Activated T-helper 2 cell treated with anti-CD3 and anti-CD28 coated beads, Interferon-gamma antibody, Interleukin-2, Interleukin-4, amounts not matched to agents 10 μg/mL and 5 μg/mL and 100 μg/mL, durations not matched to agents 14 hours and 24 hours and 36 hours (primary cell): ENCODE measurements around the gene TTYH3. TPM values are rescaled to one million over a fixed set of nuclear protein-coding genes. Genes with fewer than 3 reads are reported as not detected.
"Not testable (repeated sequence)": the region's sequence is repeated elsewhere in the genome, so short reads cannot be mapped to it uniquely, and the experiment has no call there.

Source experiments
- DNase-seq: peaks from one replicate; pipeline ENCODE4 v3.0.0; 2021; ENCODE audit warnings: low spot score
- H3K27ac Mint-ChIP-seq: one replicate; pipeline ENCODE4 v1.8.0; 2021; ENCODE audit warnings: mixed read lengths
- H3K27me3 Mint-ChIP-seq: one replicate; pipeline ENCODE4 v1.8.0; 2021; ENCODE audit warnings: low read depth, mixed read lengths
- H3K36me3 Mint-ChIP-seq: one replicate; pipeline ENCODE4 v1.8.0; 2021; ENCODE audit warnings: low read depth, mixed read lengths
- H3K4me1 Mint-ChIP-seq: one replicate; pipeline ENCODE4 v1.8.0; 2021; ENCODE audit warnings: low read depth, mixed read lengths
- H3K4me3 Mint-ChIP-seq: one replicate; pipeline ENCODE4 v1.8.0; 2021; ENCODE audit warnings: low read depth, mild to moderate bottlenecking, moderate library complexity, mixed read lengths
- H3K9me3 Mint-ChIP-seq: one replicate; pipeline ENCODE4 v1.8.0; 2021; ENCODE audit warnings: mixed read lengths
- intact Hi-C: fragments of 100-400 bp; cut with micrococcal nuclease; formaldehyde crosslinking; loops from one replicate; pipeline ENCODE4 v1.15.1; 2023
- total RNA-seq: library from RNA; stranded (reverse); gene quantifications from 2 replicates; pipeline ENCODE4 v1.2.3, GENCODE V29; 2022

Gene TTYH3, protein sequence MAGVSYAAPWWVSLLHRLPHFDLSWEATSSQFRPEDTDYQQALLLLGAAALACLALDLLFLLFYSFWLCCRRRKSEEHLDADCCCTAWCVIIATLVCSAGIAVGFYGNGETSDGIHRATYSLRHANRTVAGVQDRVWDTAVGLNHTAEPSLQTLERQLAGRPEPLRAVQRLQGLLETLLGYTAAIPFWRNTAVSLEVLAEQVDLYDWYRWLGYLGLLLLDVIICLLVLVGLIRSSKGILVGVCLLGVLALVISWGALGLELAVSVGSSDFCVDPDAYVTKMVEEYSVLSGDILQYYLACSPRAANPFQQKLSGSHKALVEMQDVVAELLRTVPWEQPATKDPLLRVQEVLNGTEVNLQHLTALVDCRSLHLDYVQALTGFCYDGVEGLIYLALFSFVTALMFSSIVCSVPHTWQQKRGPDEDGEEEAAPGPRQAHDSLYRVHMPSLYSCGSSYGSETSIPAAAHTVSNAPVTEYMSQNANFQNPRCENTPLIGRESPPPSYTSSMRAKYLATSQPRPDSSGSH
- 48.7 and 53.6 TPM in 2 replicates for total RNA-seq

GRCh38 chr7:2631946-2632732 lies at the start of gene TTYH3:
Gene TTYH3, plus strand, starts transcription at chr7:2631986. Its CDS starts 170 bp downstream, at chr7:2632156.
- DNase-seq, result no peak
- intact Hi-C loops, result loop anchor here (2.0 to 5.0 kb wide), 2 partner anchors 75 to 101 kb away; partner anchors contain the start of genes BRAT1 and IQCE
- Mint-ChIP-seq H3K27me3 (no peaks in the 10 kb centered on the region), H3K27ac (peak within 1 kb of the TSS; percentile 93), H3K4me1 (peaks cover 13% of the 10 kb centered on the region), H3K9me3 (no peaks in the 10 kb centered on the region), H3K4me3 (peak within 1 kb of the TSS; percentile 97), H3K36me3 (no peaks in the 10 kb centered on the region)

DNA sequence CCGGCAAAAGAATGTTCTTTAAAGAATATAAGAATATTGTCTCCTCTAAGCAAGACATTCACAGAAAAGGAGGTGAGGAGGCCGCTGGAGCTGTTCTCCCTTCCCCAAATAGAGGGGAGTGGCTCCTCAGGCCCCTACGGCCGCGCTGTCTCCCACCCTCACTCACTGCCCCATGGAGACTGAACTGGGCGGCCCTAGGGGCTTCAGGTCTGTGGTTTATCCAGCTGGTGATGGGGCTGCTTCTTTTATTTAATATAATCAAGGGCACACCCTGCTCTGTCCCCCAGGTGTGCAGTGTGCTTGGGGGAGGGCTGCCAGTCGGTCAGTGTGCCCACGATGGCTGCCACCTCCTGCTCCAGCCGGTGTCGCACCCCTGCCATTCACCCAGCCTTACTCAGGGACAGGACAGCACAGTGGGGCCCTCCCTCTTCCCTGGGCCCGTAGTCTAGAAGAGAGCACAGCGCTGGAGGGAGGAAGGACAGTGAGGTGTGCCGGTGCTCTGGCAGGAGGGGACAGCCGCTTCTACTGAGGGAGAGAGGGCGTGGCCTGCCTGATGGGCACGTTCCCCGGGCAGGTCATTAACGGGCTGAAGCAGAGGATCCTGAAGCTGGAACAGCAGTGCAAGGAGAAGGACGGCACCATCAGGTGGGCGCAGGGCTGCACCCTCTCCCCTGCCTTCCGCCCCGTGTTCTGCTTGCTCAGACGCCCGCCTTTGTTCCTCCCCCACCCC lies 49.6 kb upstream of the TTYH3 start:
- intact Hi-C loops, result no loop called here

GRCh38 chr7:2583798-2584580 lies 47.8 kb upstream of the TTYH3 start:
- H3K4me3 Mint-ChIP-seq, result no peak overlapping the region
- no peak for DNase-seq
- intact Hi-C loops, result no loop called here
- no peaks in the 10 kb centered on the region for H3K27me3 Mint-ChIP-seq
- no peaks in the 10 kb centered on the region for H3K4me1 Mint-ChIP-seq
- no peak overlapping the region for H3K27ac Mint-ChIP-seq
- H3K36me3 Mint-ChIP-seq, result no peaks in the 10 kb centered on the region
- H3K9me3 Mint-ChIP-seq, result no peaks in the 10 kb centered on the region

More for the DNA sequence above, 49.6 kb upstream of the TTYH3 start:
- no peak for DNase-seq
- no peaks in the 10 kb centered on the region for H3K36me3 Mint-ChIP-seq
- H3K27me3 Mint-ChIP-seq, result no peaks in the 10 kb centered on the region
- no peak overlapping the region for H3K27ac Mint-ChIP-seq
- no peaks in the 10 kb centered on the region for H3K9me3 Mint-ChIP-seq
- H3K4me3 Mint-ChIP-seq, result no peak overlapping the region
- H3K4me1 Mint-ChIP-seq, result no peaks in the 10 kb centered on the region

- Mint-ChIP-seq H3K27ac (no peak overlapping the region), H3K4me3 (no peak overlapping the region), H3K36me3 (no peaks in the 10 kb centered on the region), H3K27me3 (no peaks in the 10 kb centered on the region), H3K9me3 (no peaks in the 10 kb centered on the region), H3K4me1 (no peaks in the 10 kb centered on the region)
- intact Hi-C loops, result no loop called here
- no peak for DNase-seq
These were observed 46.3 kb upstream of the TTYH3 start for GRCh38 chr7:2585446-2585845.

DNA sequence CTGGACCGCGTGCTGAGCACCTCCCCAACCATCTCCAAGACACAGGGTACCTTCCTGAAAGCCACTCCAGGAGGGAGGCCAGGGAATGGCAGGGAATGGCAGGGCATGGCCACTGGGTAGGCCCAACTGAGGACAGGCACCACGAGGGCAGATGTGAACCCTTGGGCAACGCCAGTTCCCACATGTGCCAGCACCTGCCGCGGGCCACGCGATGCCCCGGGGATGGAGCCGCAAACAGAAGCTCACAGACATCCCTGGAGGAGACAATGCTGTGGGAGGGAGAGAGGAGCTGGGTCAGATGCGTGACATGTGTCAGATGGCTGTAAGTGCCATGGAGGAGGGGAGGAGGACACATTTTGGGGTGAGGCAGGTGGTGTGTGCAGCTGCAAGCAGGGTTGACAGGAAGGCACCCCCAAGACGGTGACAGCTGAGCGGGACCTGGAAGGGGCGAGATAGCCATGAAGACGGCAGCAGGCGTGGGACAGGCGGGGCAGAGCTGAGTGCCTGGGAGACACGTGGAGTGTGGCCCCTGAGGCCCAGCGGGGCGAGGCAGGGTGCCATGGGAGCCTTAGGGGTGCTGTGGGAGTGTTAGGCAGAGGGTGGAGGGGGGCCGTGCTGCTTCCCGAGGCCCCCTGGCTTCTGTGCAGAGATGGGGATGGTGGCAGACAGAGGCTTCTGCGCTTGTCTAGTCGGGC lies 45.3 kb upstream of the TTYH3 start:
- Mint-ChIP-seq H3K4me3 (no peak overlapping the region), H3K36me3 (no peaks in the 10 kb centered on the region), H3K9me3 (no peaks in the 10 kb centered on the region), H3K4me1 (no peaks in the 10 kb centered on the region), H3K27me3 (no peaks in the 10 kb centered on the region), H3K27ac (no peak overlapping the region)
- DNase-seq, result no peak
- intact Hi-C loops, result no loop called here

DNA sequence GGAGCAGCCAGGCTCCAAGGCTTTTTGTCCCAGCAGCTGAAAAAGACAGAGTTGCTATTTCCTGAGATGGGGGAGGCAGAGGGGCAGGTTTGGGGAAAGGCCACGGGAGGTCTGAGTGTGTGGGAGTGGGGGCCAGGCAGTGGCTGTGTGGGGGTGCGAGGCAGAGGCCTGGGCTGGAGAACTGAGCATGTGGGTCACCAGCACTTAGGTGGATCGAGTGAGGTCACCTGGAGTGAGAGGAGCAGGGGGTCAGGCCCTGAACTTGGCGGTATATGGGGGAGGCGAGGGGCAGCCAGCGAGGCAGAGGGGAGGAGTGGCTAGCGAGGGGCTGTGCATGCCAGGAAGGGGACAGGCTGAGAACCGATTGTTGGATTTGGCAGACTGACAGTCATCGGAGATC lies 44.7 kb upstream of the TTYH3 start:
- Mint-ChIP-seq H3K9me3 (no peaks in the 10 kb centered on the region), H3K4me1 (no peaks in the 10 kb centered on the region), H3K4me3 (no peak overlapping the region), H3K27me3 (no peaks in the 10 kb centered on the region), H3K36me3 (no peaks in the 10 kb centered on the region), H3K27ac (no peak overlapping the region)
- intact Hi-C loops, result no loop called here
- no peak for DNase-seq

DNA sequence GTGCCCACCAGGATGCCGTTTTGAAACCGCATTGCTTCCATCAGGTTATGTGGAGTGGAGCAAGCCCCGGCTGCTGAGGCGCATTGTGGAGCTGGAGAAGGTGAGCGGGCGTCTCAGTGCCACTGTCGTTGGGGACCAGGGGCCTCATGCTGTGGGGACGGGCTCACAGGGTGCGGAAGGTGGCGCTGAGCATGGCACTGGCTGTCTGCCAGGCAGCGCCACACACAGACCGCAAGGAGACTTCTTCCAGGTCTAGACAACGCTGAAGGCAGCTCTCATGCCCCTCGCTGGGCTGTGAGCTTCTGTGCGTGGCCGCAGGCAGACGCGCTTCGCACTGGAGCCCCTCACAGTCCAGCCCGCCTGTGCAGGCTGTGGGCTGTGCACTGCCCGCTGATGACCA lies 44.0 kb upstream of the TTYH3 start:
- no peaks in the 10 kb centered on the region for H3K9me3 Mint-ChIP-seq
- H3K4me1 Mint-ChIP-seq, result no peaks in the 10 kb centered on the region
- no peak for DNase-seq
- no peaks in the 10 kb centered on the region for H3K27me3 Mint-ChIP-seq
- no peak overlapping the region for H3K4me3 Mint-ChIP-seq
- H3K36me3 Mint-ChIP-seq, result no peaks in the 10 kb centered on the region
- H3K27ac Mint-ChIP-seq, result no peak overlapping the region
- intact Hi-C loops, result no loop called here

- Mint-ChIP-seq H3K36me3 (no peaks in the 10 kb centered on the region), H3K4me3 (no peak overlapping the region), H3K27ac (no peak overlapping the region), H3K4me1 (no peaks in the 10 kb centered on the region), H3K9me3 (no peaks in the 10 kb centered on the region), H3K27me3 (no peaks in the 10 kb centered on the region)
- intact Hi-C loops, result no loop called here
- no peak for DNase-seq
These were observed 42.4 kb upstream of the TTYH3 start for GRCh38 chr7:2589341-2589740.

GRCh38 chr7:2589941-2590340 lies 41.8 kb upstream of the TTYH3 start:
- DNase-seq, H3K4me1 Mint-ChIP-seq, H3K4me3 Mint-ChIP-seq, intact Hi-C loops, H3K27me3 Mint-ChIP-seq, H3K27ac Mint-ChIP-seq, H3K9me3 Mint-ChIP-seq, H3K36me3 Mint-ChIP-seq: not testable (repeated sequence)

GRCh38 chr7:2592375-2592865 lies 39.4 kb upstream of the TTYH3 start:
- no peaks in the 10 kb centered on the region for H3K27me3 Mint-ChIP-seq
- intact Hi-C loops, result no loop called here
- H3K4me3 Mint-ChIP-seq, result no peak overlapping the region
- no peaks in the 10 kb centered on the region for H3K9me3 Mint-ChIP-seq
- no peak overlapping the region for H3K27ac Mint-ChIP-seq
- no peaks in the 10 kb centered on the region for H3K4me1 Mint-ChIP-seq
- no peak for DNase-seq
- no peaks in the 10 kb centered on the region for H3K36me3 Mint-ChIP-seq

- Mint-ChIP-seq H3K4me3 (no peak overlapping the region), H3K27ac (no peak overlapping the region), H3K9me3 (no peaks in the 10 kb centered on the region), H3K4me1 (no peaks in the 10 kb centered on the region), H3K27me3 (no peaks in the 10 kb centered on the region), H3K36me3 (no peaks in the 10 kb centered on the region)
- no peak for DNase-seq
- intact Hi-C loops, result no loop called here
These were observed 38.6 kb upstream of the TTYH3 start for GRCh38 chr7:2593036-2593727.
